Panc1 (cell line): ENCODE data around the gene MSI2.

ENCODE experiments used
- POLR2AphosphoS5 ChIP-seq: IDR thresholded peaks from 2 replicates; pipeline ENCODE4 v1.6.1; 2012; ENCODE audit warnings: mild to moderate bottlenecking, low read depth, low read length, moderate library complexity
- SIN3A ChIP-seq: IDR thresholded peaks from 2 replicates; pipeline ENCODE4 v1.6.1; 2012; ENCODE audit warnings: low read depth, mild to moderate bottlenecking, low read length, moderate library complexity, borderline replicate concordance; ENCODE audit not compliant: insufficient read depth
- TCF7L2 ChIP-seq: IDR thresholded peaks from 2 replicates; pipeline ENCODE4 v1.6.1; 2011; ENCODE audit warnings: mild to moderate bottlenecking, low read depth, low read length, inconsistent platforms
- TF ChIP-seq, protein P1 (sequence below): fragments of 450-650 bp; IDR thresholded peaks from 2 replicates; pipeline ENCODE4 v1.5.1; 2017; ENCODE audit warnings: mild to moderate bottlenecking

DNA sequence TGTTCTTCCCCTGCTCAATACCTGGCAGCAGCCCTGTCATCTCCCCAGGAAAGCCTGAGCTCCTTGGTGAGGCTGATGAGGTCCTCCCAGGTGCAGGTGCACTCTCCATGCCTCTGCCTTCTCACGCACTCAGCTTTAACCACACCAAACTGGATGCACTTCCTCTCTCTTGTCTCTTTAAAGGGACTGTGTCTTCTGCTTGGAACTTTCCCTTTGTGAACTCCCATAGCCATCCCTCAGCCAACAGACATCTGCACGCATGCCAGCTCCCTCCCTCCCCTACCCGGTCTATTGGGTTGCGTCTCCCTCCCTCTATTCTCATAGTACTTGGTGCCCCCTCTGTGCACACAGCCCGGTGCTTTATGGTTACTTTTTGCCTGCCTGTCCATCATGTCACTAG lies 231.2 kb downstream of the MSI2 start:
- TF ChIP-seq, protein P1, sequence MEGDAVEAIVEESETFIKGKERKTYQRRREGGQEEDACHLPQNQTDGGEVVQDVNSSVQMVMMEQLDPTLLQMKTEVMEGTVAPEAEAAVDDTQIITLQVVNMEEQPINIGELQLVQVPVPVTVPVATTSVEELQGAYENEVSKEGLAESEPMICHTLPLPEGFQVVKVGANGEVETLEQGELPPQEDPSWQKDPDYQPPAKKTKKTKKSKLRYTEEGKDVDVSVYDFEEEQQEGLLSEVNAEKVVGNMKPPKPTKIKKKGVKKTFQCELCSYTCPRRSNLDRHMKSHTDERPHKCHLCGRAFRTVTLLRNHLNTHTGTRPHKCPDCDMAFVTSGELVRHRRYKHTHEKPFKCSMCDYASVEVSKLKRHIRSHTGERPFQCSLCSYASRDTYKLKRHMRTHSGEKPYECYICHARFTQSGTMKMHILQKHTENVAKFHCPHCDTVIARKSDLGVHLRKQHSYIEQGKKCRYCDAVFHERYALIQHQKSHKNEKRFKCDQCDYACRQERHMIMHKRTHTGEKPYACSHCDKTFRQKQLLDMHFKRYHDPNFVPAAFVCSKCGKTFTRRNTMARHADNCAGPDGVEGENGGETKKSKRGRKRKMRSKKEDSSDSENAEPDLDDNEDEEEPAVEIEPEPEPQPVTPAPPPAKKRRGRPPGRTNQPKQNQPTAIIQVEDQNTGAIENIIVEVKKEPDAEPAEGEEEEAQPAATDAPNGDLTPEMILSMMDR: no peak
- TF ChIP-seq POLR2AphosphoS5 (no peak), TCF7L2 (no peak), SIN3A (no peak)
